ENCODE measurements around the gene C19orf12.

DNA sequence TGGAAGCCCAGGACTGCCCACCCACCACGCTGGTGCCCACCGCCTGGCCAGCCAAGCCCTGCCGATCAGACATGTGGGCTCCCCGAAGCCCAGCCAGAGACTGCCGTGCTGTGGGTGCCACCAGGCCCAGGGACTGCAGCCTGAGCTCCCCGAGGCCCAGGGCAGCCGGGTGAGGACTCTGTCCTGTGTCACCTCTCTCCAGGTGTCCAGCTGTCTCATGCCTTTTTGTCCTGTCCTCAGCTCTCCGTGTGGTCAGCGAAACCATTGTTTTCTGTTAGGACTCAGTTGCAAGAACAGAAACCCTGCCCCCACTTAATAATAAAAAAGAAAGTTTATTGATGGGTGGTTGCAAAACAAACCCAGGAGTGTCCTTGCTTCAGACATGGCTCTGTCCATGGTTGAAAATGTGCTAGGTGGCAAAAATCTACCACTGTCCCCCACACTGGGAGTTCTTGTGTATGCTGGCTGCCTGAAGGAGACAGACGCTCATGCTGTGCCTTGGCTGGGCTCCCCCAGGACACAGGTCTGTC is 39.9 kb downstream of the C19orf12 start:
- TF ChIP-seq, protein P1, sequence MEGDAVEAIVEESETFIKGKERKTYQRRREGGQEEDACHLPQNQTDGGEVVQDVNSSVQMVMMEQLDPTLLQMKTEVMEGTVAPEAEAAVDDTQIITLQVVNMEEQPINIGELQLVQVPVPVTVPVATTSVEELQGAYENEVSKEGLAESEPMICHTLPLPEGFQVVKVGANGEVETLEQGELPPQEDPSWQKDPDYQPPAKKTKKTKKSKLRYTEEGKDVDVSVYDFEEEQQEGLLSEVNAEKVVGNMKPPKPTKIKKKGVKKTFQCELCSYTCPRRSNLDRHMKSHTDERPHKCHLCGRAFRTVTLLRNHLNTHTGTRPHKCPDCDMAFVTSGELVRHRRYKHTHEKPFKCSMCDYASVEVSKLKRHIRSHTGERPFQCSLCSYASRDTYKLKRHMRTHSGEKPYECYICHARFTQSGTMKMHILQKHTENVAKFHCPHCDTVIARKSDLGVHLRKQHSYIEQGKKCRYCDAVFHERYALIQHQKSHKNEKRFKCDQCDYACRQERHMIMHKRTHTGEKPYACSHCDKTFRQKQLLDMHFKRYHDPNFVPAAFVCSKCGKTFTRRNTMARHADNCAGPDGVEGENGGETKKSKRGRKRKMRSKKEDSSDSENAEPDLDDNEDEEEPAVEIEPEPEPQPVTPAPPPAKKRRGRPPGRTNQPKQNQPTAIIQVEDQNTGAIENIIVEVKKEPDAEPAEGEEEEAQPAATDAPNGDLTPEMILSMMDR (IDR thresholded peaks at IDR 0.05): no peak
- no peak for TF ChIP-seq POLR2A (IDR thresholded peaks at IDR 0.05; ENCODE audit: low read depth)

All from esophagus muscularis mucosa (tissue), 3 donors.